ENCODE measurements around the gene AREG.

DNA sequence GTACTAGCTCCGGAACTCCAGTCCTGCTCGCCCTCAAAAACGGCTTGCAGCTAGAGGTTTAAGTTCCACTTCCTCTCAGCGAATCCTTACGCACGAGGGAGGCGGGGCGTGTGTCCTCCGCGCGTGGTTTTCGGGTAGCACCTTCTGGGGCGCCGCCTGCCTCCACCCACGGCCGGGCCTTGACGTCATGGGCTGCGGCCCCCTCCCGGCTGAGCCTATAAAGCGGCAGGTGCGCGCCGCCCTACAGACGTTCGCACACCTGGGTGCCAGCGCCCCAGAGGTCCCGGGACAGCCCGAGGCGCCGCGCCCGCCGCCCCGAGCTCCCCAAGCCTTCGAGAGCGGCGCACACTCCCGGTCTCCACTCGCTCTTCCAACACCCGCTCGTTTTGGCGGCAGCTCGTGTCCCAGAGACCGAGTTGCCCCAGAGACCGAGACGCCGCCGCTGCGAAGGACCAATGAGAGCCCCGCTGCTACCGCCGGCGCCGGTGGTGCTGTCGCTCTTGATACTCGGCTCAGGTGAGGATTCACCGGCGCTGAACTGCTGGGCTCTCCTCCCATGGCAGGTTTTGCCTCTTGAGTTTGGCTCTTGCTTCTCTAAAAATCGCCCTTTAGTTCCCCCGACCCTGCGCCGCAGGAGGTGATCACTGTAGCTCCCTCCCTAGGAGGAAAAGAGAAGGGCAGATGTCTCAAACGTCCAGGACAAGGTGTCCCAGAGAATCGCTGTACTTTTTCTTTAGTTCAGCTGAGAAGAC is at the start of gene AREG:
- peak; percentile 21 to 70 (median 52) for TF ChIP-seq CTCF (IDR thresholded peaks at IDR 0.05)
- peak; percentile 92 to 96 for TF ChIP-seq POLR2A (IDR thresholded peaks at IDR 0.05)
